ENCODE results near the gene PC.

Gene PC

DNA sequence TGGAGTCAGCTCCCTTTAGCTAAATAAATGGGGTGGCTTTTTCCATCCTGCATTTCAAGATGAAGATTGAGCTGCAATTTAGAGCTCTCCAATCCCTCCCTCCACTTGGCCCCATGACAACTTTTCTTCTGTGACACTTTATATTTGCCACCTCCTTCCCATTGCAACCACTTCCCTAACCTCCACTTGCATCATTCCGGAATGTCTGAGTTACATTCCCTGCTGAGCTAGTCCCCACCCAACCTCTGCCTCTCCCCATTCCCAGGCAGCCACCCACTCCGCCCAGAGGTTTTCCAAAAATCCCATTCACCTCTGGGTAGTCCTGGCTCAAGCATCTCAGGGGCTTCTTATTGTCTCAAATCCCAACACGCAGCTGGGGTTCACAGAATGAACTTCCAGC lies 24.7 kb downstream of the PC start:
- no peak overlapping the region for H3K4me2 ChIP-seq (ENCODE audit: low read length, poor library complexity, severe bottlenecking)
- H3K4me3 ChIP-seq (ENCODE audit: insufficient read depth in 1 of 2, low read depth in 1 of 2, low read length in 2 of 2) = no peak overlapping the region
- no peak for DNase-seq
- H4K91ac ChIP-seq (ENCODE audit: low read length) = no peak overlapping the region
- H3K27me3 ChIP-seq (ENCODE audit: control insufficient read depth in 1 of 2, insufficient read depth in 1 of 2, low read length in 2 of 2) = no peaks in the 10 kb centered on the region
- 95% methylated on average over 3 of the region's 3 CpGs for WGBS
- H2AK5ac ChIP-seq (ENCODE audit: low read length, severe bottlenecking) = no peak overlapping the region
- peaks cover 8% of the 10 kb centered on the region for H3K4me1 ChIP-seq (ENCODE audit: control insufficient read depth, insufficient read depth, low read depth, low read length)
- H3K18ac ChIP-seq (ENCODE audit: low read depth in 1 of 2, low read length in 2 of 2) = no peak overlapping the region
- H2BK120ac ChIP-seq (ENCODE audit: low read depth, low read length) = no peak overlapping the region
- no peak overlapping the region for H2BK15ac ChIP-seq (ENCODE audit: low read depth, poor library complexity, severe bottlenecking)
- peaks cover 13% of the 10 kb centered on the region for H3K79me1 ChIP-seq (replicated peaks; ENCODE audit: low read length, poor library complexity, severe bottlenecking)
- no peak overlapping the region for H3K23ac ChIP-seq (ENCODE audit: low read length in 2 of 2)
- no peak overlapping the region for H3K9ac ChIP-seq (ENCODE audit: low read length)
- H3K27ac ChIP-seq (ENCODE audit: low read length, poor library complexity, severe bottlenecking) = no peak overlapping the region
- H2BK12ac ChIP-seq (ENCODE audit: low read length in 2 of 2) = no peak overlapping the region
- no peaks in the 10 kb centered on the region for H3K9me3 ChIP-seq (ENCODE audit: control insufficient read depth, low read length)
- H2AFZ ChIP-seq (ENCODE audit: low read depth, low read length) = no peak overlapping the region
- H4K8ac ChIP-seq (ENCODE audit: low read length) = peak overlapping the region; percentile 0
- H3K4ac ChIP-seq (ENCODE audit: low read depth in 1 of 2, low read length in 2 of 2) = peak overlapping the region in 1 of 2 experiments; percentile 94
- no peak overlapping the region for H2BK5ac ChIP-seq (ENCODE audit: low read depth, low read length, poor library complexity, severe bottlenecking)
- no peak overlapping the region for H3K14ac ChIP-seq (ENCODE audit: low read length in 2 of 2)
- no peaks in the 10 kb centered on the region for H3K36me3 ChIP-seq (ENCODE audit: control insufficient read depth in 1 of 2, insufficient read depth in 2 of 2, low read depth in 1 of 2, low read length in 2 of 2)

DNA sequence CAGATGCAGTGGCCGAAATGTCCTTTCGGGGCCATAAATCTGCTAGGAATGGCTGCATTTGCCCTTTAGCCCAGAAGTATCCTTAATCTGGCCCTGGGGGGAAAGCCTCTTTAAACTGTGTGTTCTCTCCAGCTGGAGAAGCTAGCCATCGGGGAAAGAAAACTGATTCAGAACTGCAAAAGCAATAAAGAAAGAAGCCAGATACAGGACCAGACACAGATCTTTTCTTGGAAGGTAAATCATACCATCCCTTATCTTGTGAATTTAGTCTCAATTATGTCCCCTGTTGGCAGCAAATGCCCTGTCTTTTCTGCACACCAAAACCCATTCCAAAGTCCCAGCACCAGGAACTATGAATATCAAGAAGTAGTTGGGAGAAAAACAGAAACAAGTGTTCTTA lies 25.6 kb downstream of the PC start:
- H3K14ac ChIP-seq (ENCODE audit: low read length in 2 of 2) = no peak overlapping the region
- no peaks in the 10 kb centered on the region for H3K27me3 ChIP-seq (ENCODE audit: control insufficient read depth in 1 of 2, insufficient read depth in 1 of 2, low read length in 2 of 2)
- H2BK15ac ChIP-seq (ENCODE audit: low read depth, poor library complexity, severe bottlenecking) = no peak overlapping the region
- no peak overlapping the region for H3K4ac ChIP-seq (ENCODE audit: low read depth in 1 of 2, low read length in 2 of 2)
- no peak overlapping the region for H3K4me3 ChIP-seq (ENCODE audit: insufficient read depth in 1 of 2, low read depth in 1 of 2, low read length in 2 of 2)
- H2BK120ac ChIP-seq (ENCODE audit: low read depth, low read length) = no peak overlapping the region
- no peak overlapping the region for H3K27ac ChIP-seq (ENCODE audit: low read length, poor library complexity, severe bottlenecking)
- WGBS = 72% methylated on average over 3 of the region's 3 CpGs
- no peak overlapping the region for H2BK12ac ChIP-seq (ENCODE audit: low read length in 2 of 2)
- H2AFZ ChIP-seq (ENCODE audit: low read depth, low read length) = no peak overlapping the region
- no peak overlapping the region for H3K9ac ChIP-seq (ENCODE audit: low read length)
- no peak overlapping the region for H4K91ac ChIP-seq (ENCODE audit: low read length)
- peaks cover 8% of the 10 kb centered on the region for H3K4me1 ChIP-seq (ENCODE audit: control insufficient read depth, insufficient read depth, low read depth, low read length)
- H2AK5ac ChIP-seq (ENCODE audit: low read length, severe bottlenecking) = peak overlapping the region; percentile 41
- no peak overlapping the region for H2BK5ac ChIP-seq (ENCODE audit: low read depth, low read length, poor library complexity, severe bottlenecking)
- no peak overlapping the region for H3K4me2 ChIP-seq (ENCODE audit: low read length, poor library complexity, severe bottlenecking)
- no peak overlapping the region for H3K18ac ChIP-seq (ENCODE audit: low read depth in 1 of 2, low read length in 2 of 2)
- H4K8ac ChIP-seq (ENCODE audit: low read length) = no peak overlapping the region
- peaks cover 13% of the 10 kb centered on the region for H3K79me1 ChIP-seq (replicated peaks; ENCODE audit: low read length, poor library complexity, severe bottlenecking)
- H3K36me3 ChIP-seq (ENCODE audit: control insufficient read depth in 1 of 2, insufficient read depth in 2 of 2, low read depth in 1 of 2, low read length in 2 of 2) = no peaks in the 10 kb centered on the region
- no peaks in the 10 kb centered on the region for H3K9me3 ChIP-seq (ENCODE audit: control insufficient read depth, low read length)
- DNase-seq = no peak
- no peak overlapping the region for H3K23ac ChIP-seq (ENCODE audit: low read length in 2 of 2)

DNA sequence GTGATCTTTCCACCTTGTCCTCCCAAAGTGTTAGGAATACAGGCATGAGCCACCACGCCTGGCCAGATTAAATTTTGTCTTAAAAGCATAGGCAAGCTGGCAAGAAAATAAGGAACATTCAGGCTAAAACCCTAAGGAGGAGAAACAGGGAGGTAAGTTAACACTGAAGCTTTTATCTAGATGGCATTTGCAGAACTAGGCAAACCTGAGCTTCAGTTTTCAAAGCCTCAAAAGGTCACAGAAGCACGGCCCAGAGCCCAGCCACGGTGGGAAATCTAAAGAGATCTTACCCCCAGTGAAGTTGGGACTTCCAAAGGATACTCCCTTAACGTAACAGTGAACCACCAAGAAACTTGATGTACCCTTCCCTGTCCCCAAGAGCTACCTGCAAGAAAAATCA lies 28.4 kb downstream of the PC start:
- H3K9me3 ChIP-seq (ENCODE audit: control insufficient read depth, low read length) = no peaks in the 10 kb centered on the region
- H2AK5ac ChIP-seq (ENCODE audit: low read length, severe bottlenecking) = no peak overlapping the region
- H3K23ac ChIP-seq (ENCODE audit: low read length in 2 of 2) = no peak overlapping the region
- H2AFZ ChIP-seq (ENCODE audit: low read depth, low read length) = no peak overlapping the region
- H3K27ac ChIP-seq (ENCODE audit: low read length, poor library complexity, severe bottlenecking) = no peak overlapping the region
- no peaks in the 10 kb centered on the region for H3K36me3 ChIP-seq (ENCODE audit: control insufficient read depth in 1 of 2, insufficient read depth in 2 of 2, low read depth in 1 of 2, low read length in 2 of 2)
- no peak overlapping the region for H3K4ac ChIP-seq (ENCODE audit: low read depth in 1 of 2, low read length in 2 of 2)
- no peak overlapping the region for H4K91ac ChIP-seq (ENCODE audit: low read length)
- H2BK120ac ChIP-seq (ENCODE audit: low read depth, low read length) = no peak overlapping the region
- DNase-seq = no peak
- H3K4me3 ChIP-seq (ENCODE audit: insufficient read depth in 1 of 2, low read depth in 1 of 2, low read length in 2 of 2) = no peak overlapping the region
- H2BK12ac ChIP-seq (ENCODE audit: low read length in 2 of 2) = no peak overlapping the region
- no peak overlapping the region for H2BK5ac ChIP-seq (ENCODE audit: low read depth, low read length, poor library complexity, severe bottlenecking)
- H4K8ac ChIP-seq (ENCODE audit: low read length) = no peak overlapping the region
- WGBS = 89% methylated on average over 4 of the region's 4 CpGs
- H3K18ac ChIP-seq (ENCODE audit: low read depth in 1 of 2, low read length in 2 of 2) = no peak overlapping the region
- no peak overlapping the region for H3K14ac ChIP-seq (ENCODE audit: low read length in 2 of 2)
- H2BK15ac ChIP-seq (ENCODE audit: low read depth, poor library complexity, severe bottlenecking) = no peak overlapping the region
- peaks cover 3% of the 10 kb centered on the region for H3K4me1 ChIP-seq (ENCODE audit: control insufficient read depth, insufficient read depth, low read depth, low read length)
- H3K4me2 ChIP-seq (ENCODE audit: low read length, poor library complexity, severe bottlenecking) = no peak overlapping the region
- H3K27me3 ChIP-seq (ENCODE audit: control insufficient read depth in 1 of 2, insufficient read depth in 1 of 2, low read length in 2 of 2) = no peaks in the 10 kb centered on the region
- no peak overlapping the region for H3K9ac ChIP-seq (ENCODE audit: low read length)
- peaks cover 11% of the 10 kb centered on the region for H3K79me1 ChIP-seq (replicated peaks; ENCODE audit: low read length, poor library complexity, severe bottlenecking)

DNA sequence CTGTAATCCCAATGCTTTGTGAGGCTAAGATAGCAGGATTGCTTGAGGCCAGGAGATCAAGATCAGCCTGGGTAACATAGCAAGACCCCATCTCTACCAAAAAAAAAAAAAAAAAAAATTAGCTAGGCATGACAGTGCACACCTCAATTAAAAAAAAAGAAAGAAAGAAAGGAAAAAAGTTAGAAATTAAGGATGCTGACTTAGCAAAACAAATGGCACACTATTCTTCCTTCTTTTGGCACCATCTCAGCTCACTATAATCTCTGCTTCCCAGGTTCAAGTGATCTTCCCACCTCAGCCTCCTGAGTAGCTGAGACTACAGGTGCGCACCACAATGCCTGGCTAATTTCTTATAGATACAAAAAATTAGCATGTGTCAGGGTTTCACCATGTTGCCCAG lies 33.9 kb downstream of the PC start:
- Histone ChIP-seq H3K9me3 (ENCODE audit: control insufficient read depth, low read length) (no peaks in the 10 kb centered on the region), H3K36me3 (ENCODE audit: control insufficient read depth in 1 of 2, insufficient read depth in 2 of 2, low read depth in 1 of 2, low read length in 2 of 2) (no peaks in the 10 kb centered on the region), H2BK15ac (ENCODE audit: low read depth, poor library complexity, severe bottlenecking) (no peak overlapping the region), H3K27me3 (ENCODE audit: control insufficient read depth in 1 of 2, insufficient read depth in 1 of 2, low read length in 2 of 2) (no peaks in the 10 kb centered on the region), H2BK12ac (ENCODE audit: low read length in 2 of 2) (no peak overlapping the region), H3K4me3 (ENCODE audit: insufficient read depth in 1 of 2, low read depth in 1 of 2, low read length in 2 of 2) (no peak overlapping the region), H3K14ac (ENCODE audit: low read length in 2 of 2) (no peak overlapping the region), H3K18ac (ENCODE audit: low read depth in 1 of 2, low read length in 2 of 2) (no peak overlapping the region), H3K79me1 (replicated peaks; ENCODE audit: low read length, poor library complexity, severe bottlenecking) (peaks cover 3% of the 10 kb centered on the region), H2BK120ac (ENCODE audit: low read depth, low read length) (no peak overlapping the region), H3K4me1 (ENCODE audit: control insufficient read depth, insufficient read depth, low read depth, low read length) (no peaks in the 10 kb centered on the region), H4K8ac (ENCODE audit: low read length) (no peak overlapping the region), H3K23ac (ENCODE audit: low read length in 2 of 2) (no peak overlapping the region), H3K4me2 (ENCODE audit: low read length, poor library complexity, severe bottlenecking) (no peak overlapping the region), H3K27ac (ENCODE audit: low read length, poor library complexity, severe bottlenecking) (no peak overlapping the region), H2AFZ (ENCODE audit: low read depth, low read length) (no peak overlapping the region), H2AK5ac (ENCODE audit: low read length, severe bottlenecking) (no peak overlapping the region), H4K91ac (ENCODE audit: low read length) (no peak overlapping the region), H3K9ac (ENCODE audit: low read length) (no peak overlapping the region), H3K4ac (ENCODE audit: low read depth in 1 of 2, low read length in 2 of 2) (no peak overlapping the region), H2BK5ac (ENCODE audit: low read depth, low read length, poor library complexity, severe bottlenecking) (no peak overlapping the region)
- 90% methylated on average over 1 of the region's 1 CpG for WGBS
- DNase-seq = no peak
